ENCODE data around the gene KLHL7.
"Not testable (repeated sequence)": the region's sequence is repeated elsewhere in the genome, so short reads cannot be mapped to it uniquely, and the experiment has no call there.

KLHL7 gene

GRCh38 chr7:23115991-23116390, 10.4 kb downstream of the KLHL7 start:
- no peak for TF ChIP-seq CTCF (IDR thresholded peaks at IDR 0.05; ENCODE audit: control insufficient read depth, insufficient read depth, low read depth, low read length, missing control alignments)
- DNase-seq (ENCODE audit: low read depth) = no peak
- H3K4me3 ChIP-seq (ENCODE audit: control insufficient read depth, low read depth, low read length) = no peak overlapping the region

- H3K4me3 ChIP-seq (ENCODE audit: control insufficient read depth, low read depth, low read length) = no peak overlapping the region
- TF ChIP-seq CTCF (IDR thresholded peaks at IDR 0.05; ENCODE audit: control insufficient read depth, insufficient read depth, low read depth, low read length, missing control alignments) = no peak
- DNase-seq (ENCODE audit: low read depth) = no peak
Measured at GRCh38 chr7:23117841-23118240, 12.3 kb downstream of the KLHL7 start.

- no peak for DNase-seq (ENCODE audit: low read depth)
- no peak for TF ChIP-seq CTCF (IDR thresholded peaks at IDR 0.05; ENCODE audit: control insufficient read depth, insufficient read depth, low read depth, low read length, missing control alignments)
- H3K4me3 ChIP-seq (ENCODE audit: control insufficient read depth, low read depth, low read length) = no peak overlapping the region
Measured at GRCh38 chr7:23120106-23120505, 14.5 kb downstream of the KLHL7 start.

- no peak for TF ChIP-seq CTCF (IDR thresholded peaks at IDR 0.05; ENCODE audit: control insufficient read depth, insufficient read depth, low read depth, low read length, missing control alignments)
Measured at GRCh38 chr7:23121165-23121564, 15.6 kb downstream of the KLHL7 start.

GRCh38 chr7:23123007-23123406, 17.4 kb downstream of the KLHL7 start:
- no peak for DNase-seq (ENCODE audit: low read depth)
- no peak overlapping the region for H3K4me3 ChIP-seq (ENCODE audit: control insufficient read depth, low read depth, low read length)
- no peak for TF ChIP-seq CTCF (IDR thresholded peaks at IDR 0.05; ENCODE audit: control insufficient read depth, insufficient read depth, low read depth, low read length, missing control alignments)

More at GRCh38 chr7:23121165-23121564, 15.6 kb downstream of the KLHL7 start:
- H3K4me3 ChIP-seq (ENCODE audit: control insufficient read depth, low read depth, low read length) = no peak overlapping the region
- no peak for DNase-seq (ENCODE audit: low read depth)

- TF ChIP-seq CTCF (IDR thresholded peaks at IDR 0.05; ENCODE audit: control insufficient read depth, insufficient read depth, low read depth, low read length, missing control alignments) = no peak
- no peak overlapping the region for H3K4me3 ChIP-seq (ENCODE audit: control insufficient read depth, low read depth, low read length)
- no peak for DNase-seq (ENCODE audit: low read depth)
Measured at GRCh38 chr7:23123465-23123864, 17.9 kb downstream of the KLHL7 start.

GRCh38 chr7:23129036-23129435, 23.5 kb downstream of the KLHL7 start:
- DNase-seq (ENCODE audit: low read depth) = no peak
- no peak for TF ChIP-seq CTCF (IDR thresholded peaks at IDR 0.05; ENCODE audit: control insufficient read depth, insufficient read depth, low read depth, low read length, missing control alignments)
- H3K4me3 ChIP-seq (ENCODE audit: control insufficient read depth, low read depth, low read length) = no peak overlapping the region

- H3K4me3 ChIP-seq (ENCODE audit: control insufficient read depth, low read depth, low read length); DNase-seq (ENCODE audit: low read depth): not testable (repeated sequence)
Measured at GRCh38 chr7:23131799-23132198, 26.2 kb downstream of the KLHL7 start.
